A549 (cell line): Measurements from ENCODE around the gene TMEM203. TPM values are rescaled to one million over a fixed set of nuclear protein-coding genes. Genes with fewer than 3 reads are reported as not detected.

ENCODE experiments used
- ATAC-seq, 2 experiments: fragments of 200-7000 bp in 1 of 2; fragments of >200 bp in 1 of 2; cut with Nextera tagmentation in 1 of 2; cut with Tn5 transposase in 1 of 2; 3 replicates each; pipeline versions ENCODE4 v1.8.0 to v1.9.1; 2018 to 2020; ENCODE audit warnings: mild to moderate bottlenecking in 1 of 2, moderate library complexity in 1 of 2
- CTCF ChIA-PET: fragments of 300-600 bp; sonication (Branson Sonifier 250); formaldehyde crosslinking; extraction: SDS; loops from one replicate; lab custom pipeline; 2021; ENCODE audit warnings: antibody characterized with exemption, inconsistent platforms; lab: Yijun Ruan, JAX
- POLR2A ChIA-PET: fragments of 350-600 bp; formaldehyde crosslinking; extraction: SDS; loops from one replicate; lab custom pipeline; 2021; ENCODE audit warnings: antibody characterized with exemption, inconsistent platforms; lab: Yijun Ruan, JAX
- DNase-seq, 2 experiments: peaks; one replicate each; pipeline versions ENCODE4 v3.0.0 to v3.0.0-alpha.2; 2011 to 2016; ENCODE audit warnings: low read depth in 1 of 2, low spot score in 1 of 2
- FAIRE-seq: peaks from 2 replicates; lab custom pipeline; 2011; peaks lifted over from hg19 to GRCh38; lab: Jason Lieb, UNC
- H3K27ac ChIP-seq, 2 experiments: fragments of >200 bp; sonication (Bioruptor Twin); formaldehyde crosslinking; 3 replicates each; pipeline ENCODE4 v1.5.1; 2016 to 2017
- H3K4me1 ChIP-seq: fragments of >200 bp; sonication (Bioruptor Twin); formaldehyde crosslinking; 3 replicates; pipeline ENCODE4 v1.6.1; 2016
- H3K4me2 ChIP-seq: fragments of >200 bp; sonication (Bioruptor Twin); formaldehyde crosslinking; 3 replicates; pipeline ENCODE4 v1.6.1; 2016
- H3K4me3 ChIP-seq: fragments of >200 bp; sonication (Bioruptor Twin); formaldehyde crosslinking; 3 replicates; pipeline ENCODE4 v1.5.1; 2016
- H3K9me3 ChIP-seq: fragments of >200 bp; sonication (Bioruptor Twin); formaldehyde crosslinking; 3 replicates; pipeline ENCODE4 v1.6.1; 2016
- BCL3 ChIP-seq: fragments of >200 bp; sonication (Bioruptor Twin); formaldehyde crosslinking; IDR thresholded peaks from 3 replicates; pipeline ENCODE4 v1.6.1; 2016
- CBX2 ChIP-seq: fragments of 200-600 bp; sonication (generic); IDR thresholded peaks from 2 replicates; pipeline ENCODE4 v1.6.1; 2016; ENCODE audit warnings: low read depth, mild to moderate bottlenecking, borderline replicate concordance
- CBX8 ChIP-seq: fragments of 200-600 bp; sonication (generic); IDR thresholded peaks from 2 replicates; pipeline ENCODE4 v1.6.1; 2016
- CHD2 ChIP-seq: fragments of 150-350 bp; IDR thresholded peaks from 2 replicates; pipeline ENCODE4 v1.6.1; 2014; ENCODE audit warnings: low read length; ENCODE audit not compliant: partially characterized antibody
- E2F6 ChIP-seq: IDR thresholded peaks from 2 replicates; pipeline ENCODE4 v1.6.1; 2012; ENCODE audit warnings: low read depth, borderline replicate concordance
- EHF ChIP-seq: fragments of 250-450 bp; sonication (Bioruptor Pico); IDR thresholded peaks from 2 replicates; pipeline ENCODE4 v1.5.0; 2020; ENCODE audit warnings: mild to moderate bottlenecking
- EHMT2 ChIP-seq: fragments of 200-600 bp; sonication (generic); IDR thresholded peaks from 2 replicates; pipeline ENCODE4 v1.6.1; 2016; ENCODE audit warnings: antibody characterized with exemption, low read depth, mild to moderate bottlenecking, moderate library complexity
- ELK1 ChIP-seq: fragments of 150-350 bp; IDR thresholded peaks from 2 replicates; pipeline ENCODE4 v1.6.1; 2014; ENCODE audit warnings: low read depth, mild to moderate bottlenecking, low read length
- EP300 ChIP-seq, 2 experiments: fragments of >200 bp; sonication (Bioruptor Twin); formaldehyde crosslinking; IDR thresholded peaks; 2 replicates in 1 of 2; 3 replicates in 1 of 2; pipeline ENCODE4 v1.6.1; 2016 to 2017
- FOSL2 ChIP-seq, 2 experiments: fragments of 450-650 bp in 1 of 2; fragments of >200 bp in 1 of 2; sonication (Bioruptor Twin) in 1 of 2; formaldehyde crosslinking; IDR thresholded peaks; 2 replicates each; pipeline versions ENCODE4 v1.5.0 to v1.6.1; 2016 to 2020; ENCODE audit warnings: mild to moderate bottlenecking in 1 of 2, moderate library complexity in 1 of 2
- GATA3 ChIP-seq: IDR thresholded peaks from 2 replicates; pipeline ENCODE4 v1.6.1; 2012; ENCODE audit warnings: borderline replicate concordance
- HOXB13 ChIP-seq: fragments of 250-450 bp; sonication (Bioruptor Pico); IDR thresholded peaks from 2 replicates; pipeline ENCODE4 v1.5.0; 2020; ENCODE audit warnings: low read depth, mild to moderate bottlenecking, moderate library complexity
- JUN ChIP-seq, 2 experiments: fragments of >200 bp; sonication (Bioruptor Twin); formaldehyde crosslinking; IDR thresholded peaks; 2 replicates in 1 of 2; 3 replicates in 1 of 2; pipeline ENCODE4 v1.6.1; 2016 to 2017
- KDM5A ChIP-seq: fragments of 200-600 bp; sonication (generic); IDR thresholded peaks from 2 replicates; pipeline ENCODE4 v1.6.1; 2016; ENCODE audit warnings: antibody characterized with exemption, mild to moderate bottlenecking
- MYC ChIP-seq: IDR thresholded peaks from 2 replicates; pipeline ENCODE4 v1.6.1; 2012; ENCODE audit warnings: mild to moderate bottlenecking, inconsistent platforms, low read length, improper control_type of control experiment, borderline replicate concordance
- NPAS2 ChIP-seq: fragments of 250-450 bp; sonication (Bioruptor Pico); IDR thresholded peaks from 2 replicates; pipeline ENCODE4 v1.8.0; 2022; ENCODE audit warnings: mild to moderate bottlenecking, moderate library complexity, borderline replicate concordance
- NR3C1 ChIP-seq: fragments of >200 bp; sonication (Bioruptor Twin); formaldehyde crosslinking; IDR thresholded peaks from 3 replicates; pipeline ENCODE4 v1.6.1; 2017
- PBX3 ChIP-seq: IDR thresholded peaks from 2 replicates; pipeline ENCODE4 v1.6.1; 2012
- RAD21 ChIP-seq, 2 experiments: fragments of >200 bp in 1 of 2; sonication (Bioruptor Twin) in 1 of 2; formaldehyde crosslinking in 1 of 2; IDR thresholded peaks in 1 of 2; conservative IDR thresholded peaks in 1 of 2; 2 replicates in 1 of 2; 3 replicates in 1 of 2; pipeline ENCODE4 v1.6.1; 2012 to 2018; ENCODE audit warnings: inconsistent platforms in 1 of 2
- SMC3 ChIP-seq: fragments of >200 bp; sonication (Bioruptor Twin); formaldehyde crosslinking; IDR thresholded peaks from 3 replicates; pipeline ENCODE4 v1.6.1; 2018; ENCODE audit warnings: inconsistent platforms
- SREBF2 ChIP-seq: fragments of 450-650 bp; IDR thresholded peaks from 2 replicates; pipeline ENCODE4 v1.6.1; 2014; ENCODE audit warnings: mild to moderate bottlenecking, moderate library complexity
- TFCP2L1 ChIP-seq: fragments of 250-450 bp; sonication (Bioruptor Pico); IDR thresholded peaks from 2 replicates; pipeline ENCODE4 v1.5.0; 2021; ENCODE audit warnings: mild to moderate bottlenecking
- USF2 ChIP-seq: fragments of 450-650 bp; IDR thresholded peaks from 2 replicates; pipeline ENCODE4 v1.6.1; 2014; ENCODE audit warnings: antibody characterized with exemption
- ZC3H11A ChIP-seq: fragments of 450-650 bp; IDR thresholded peaks from 2 replicates; pipeline ENCODE4 v1.6.1; 2014; ENCODE audit warnings: antibody characterized with exemption, mild to moderate bottlenecking
- ZNF302 ChIP-seq: fragments of 250-450 bp; sonication (Bioruptor Pico); IDR thresholded peaks from 2 replicates; pipeline ENCODE4 v1.9.0; 2021; ENCODE audit warnings: inconsistent platforms, mild to moderate bottlenecking, moderate library complexity
- ZSCAN20 ChIP-seq: fragments of 250-450 bp; sonication (Bioruptor Pico); IDR thresholded peaks from 2 replicates; pipeline ENCODE4 v1.8.0; 2022; ENCODE audit warnings: mild to moderate bottlenecking, moderate library complexity
- WGBS: methylation state at CpG from one replicate; pipeline ENCODE4 v1.1.6; 2017; ENCODE audit errors: missing lambda C conversion rate; 5-methylcytosine and 5-hydroxymethylcytosine counted together
- polyA plus RNA-seq, 4 experiments: library from polyadenylated mRNA; depleted of rRNA in 3 of 4; stranded (reverse); fragments of >200 nt; fragmentation: RNase III in 1 of 4; extraction: RNeasy Plus Mini Kit Qiagen cat#74134 plus additional on column Dnase treatment in 1 of 4; gene quantifications; 2 replicates in 3 of 4; 3 replicates in 1 of 4; pipeline ENCODE4 v1.2.3, GENCODE V29; 2011 to 2017

The TMEM203 gene
- polyA plus RNA-seq, 2 of the 4 experiments (the other 2 are of a cell fraction), result 31.0 to 47.3 TPM

- TF ChIP-seq CBX2 (no peak), SREBF2 (no peak), EHMT2 (no peak), TFCP2L1 (CRISPR knock-in tag) (no peak), NR3C1 (no peak), ELK1 (no peak), PBX3 (no peak), E2F6 (no peak), BCL3 (no peak), ZSCAN20 (no peak), ZC3H11A (no peak), EP300 (IDR thresholded peaks at IDR 0.05) (no peak), CBX8 (no peak), USF2 (no peak)
- TF ChIP-seq, all 56 proteins: peak for 0
- H3K9me3 ChIP-seq, result no peaks in the 10 kb centered on the region
- FAIRE-seq (no peak), DNase-seq (no peak), ATAC-seq (no peak)
- H3K27ac ChIP-seq, result peak overlapping the region in 1 of 2 experiments; percentile 44; a peak in 1 of 6 replicates
- POLR2A ChIA-PET, result no interaction called here
- CTCF ChIA-PET, result interaction anchor here (0.6 to 8.6 kb wide), 7 partner anchors 10 to 205 kb away, joined by 3 to 71 read pairs (median 4); partner anchors contain the start of gene CYSRT1
- 77% methylated on average over 31 of the region's 40 CpGs for WGBS
- H3K4me2 ChIP-seq, result no peak overlapping the region
- H3K4me1 ChIP-seq, result peaks cover 39% of the 10 kb centered on the region
- no peak overlapping the region for H3K4me3 ChIP-seq
Measured at GRCh38 chr9:137233143-137233980, 27.9 kb upstream of the TMEM203 start.

GRCh38 chr9:137232510-137232909 is 27.1 kb upstream of the TMEM203 start:
- Histone ChIP-seq H3K9me3 (no peaks in the 10 kb centered on the region), H3K4me1 (peaks cover 39% of the 10 kb centered on the region), H3K27ac (no peak overlapping the region), H3K4me2 (no peak overlapping the region), H3K4me3 (no peak overlapping the region)
- FAIRE-seq, result no peak
- CTCF ChIA-PET, result interaction anchor here (0.8 to 8.6 kb wide), 5 partner anchors 16 to 183 kb away, joined by 3 to 71 read pairs (median 4); a partner anchor contains a TSS
- no peak for DNase-seq
- 88% methylated on average over 14 of the region's 24 CpGs for WGBS
- ATAC-seq, result no peak
- POLR2A ChIA-PET, result no interaction called here
- TF ChIP-seq USF2, result no peak
- no peak for TF ChIP-seq JUN (IDR thresholded peaks at IDR 0.05)
- TF ChIP-seq E2F6, result no peak
- no peak for TF ChIP-seq NPAS2 (CRISPR knock-in tag)
- TF ChIP-seq RAD21 (conservative IDR thresholded peaks at IDR 0.05 in 1 of 2, IDR thresholded peaks at IDR 0.05 in 1 of 2), result no peak
- TF ChIP-seq ZC3H11A, result no peak
- TF ChIP-seq CBX8, result no peak
- no peak for TF ChIP-seq MYC
- TF ChIP-seq EP300 (IDR thresholded peaks at IDR 0.05), result no peak
- no peak for TF ChIP-seq GATA3
- TF ChIP-seq FOSL2 (IDR thresholded peaks at IDR 0.05), result no peak
- TF ChIP-seq FOSL2 (CRISPR knock-in tag; IDR thresholded peaks at IDR 0.05), result no peak
- TF ChIP-seq CHD2, result no peak
- TF ChIP-seq KDM5A, result no peak
- TF ChIP-seq NR3C1, result no peak
- no peak for TF ChIP-seq SMC3
- TF ChIP-seq HOXB13 (CRISPR knock-in tag), result no peak
- no peak for TF ChIP-seq ZNF302 (CRISPR knock-in tag)
- no peak for TF ChIP-seq EHMT2
- TF ChIP-seq EHF (CRISPR knock-in tag), result no peak
